ENCODE measurements around the gene MYRF.

The MYRF gene

DNA sequence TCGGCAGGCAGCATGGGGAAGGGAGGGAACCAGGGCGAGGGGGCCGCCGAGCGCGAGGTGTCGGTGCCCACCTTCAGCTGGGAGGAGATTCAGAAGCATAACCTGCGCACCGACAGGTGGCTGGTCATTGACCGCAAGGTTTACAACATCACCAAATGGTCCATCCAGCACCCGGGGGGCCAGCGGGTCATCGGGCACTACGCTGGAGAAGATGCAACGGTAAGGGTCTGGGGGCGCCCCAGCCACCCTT is 75.9 kb downstream of the MYRF start:
- no peak for FAIRE-seq

DNA sequence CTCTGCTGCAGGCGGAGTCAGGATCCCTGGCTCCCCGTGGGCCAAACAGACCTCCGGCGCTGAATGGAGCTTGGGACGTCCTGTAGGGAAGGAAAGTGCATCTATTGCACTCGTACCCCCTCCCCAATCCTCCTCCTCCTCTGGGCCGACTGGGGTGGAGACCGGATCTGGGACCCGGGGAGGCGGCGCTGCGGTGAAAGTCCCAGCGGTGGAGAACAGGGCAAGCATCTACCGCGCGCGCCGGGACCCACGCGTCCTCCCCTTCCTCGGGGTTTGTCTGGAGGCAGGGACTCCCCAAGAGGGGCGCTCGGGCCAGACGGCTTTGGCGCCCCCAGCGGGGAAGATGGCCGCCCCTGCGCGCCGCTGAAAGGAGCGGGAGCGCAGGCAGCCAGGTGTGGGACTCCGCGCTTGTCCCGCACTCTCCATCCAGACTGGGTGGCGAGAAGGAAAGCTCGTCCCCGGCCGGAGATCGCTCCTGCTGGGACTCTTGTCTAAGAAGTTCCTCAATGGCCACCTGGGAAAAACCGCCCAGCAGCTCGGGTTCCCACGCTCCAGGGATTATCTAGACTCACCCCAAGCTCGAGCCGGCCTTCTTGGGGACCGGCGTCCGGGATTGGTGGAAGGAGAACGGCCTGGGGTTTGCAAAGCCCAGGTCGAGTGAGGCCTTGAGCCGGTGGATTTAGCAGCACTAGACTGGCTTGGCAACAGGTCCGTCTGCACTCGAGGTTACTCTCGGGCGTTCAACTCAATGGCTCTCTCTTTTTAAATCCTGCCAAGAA is 76.4 kb downstream of the MYRF start:
- no peak for FAIRE-seq

DNA sequence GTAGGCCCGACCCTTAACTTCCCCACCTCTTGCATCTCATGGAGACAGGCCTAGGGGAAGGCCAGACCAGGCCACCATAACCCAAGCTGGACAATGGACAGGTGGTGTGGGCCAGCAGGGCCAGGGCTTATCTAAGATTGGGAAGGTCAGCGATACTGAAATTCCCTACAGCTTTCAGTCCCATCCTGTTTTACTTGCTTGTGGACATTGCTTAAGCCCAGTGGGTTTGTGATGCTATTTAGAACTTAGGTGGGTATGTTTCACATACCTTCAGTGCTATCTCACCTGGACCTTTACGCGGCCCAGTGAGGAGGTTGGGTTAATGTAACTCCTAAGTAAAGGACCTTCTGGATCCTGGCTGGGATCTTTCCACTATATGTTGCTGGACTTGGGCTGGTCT is 77.4 kb downstream of the MYRF start:
- FAIRE-seq = no peak

DNA sequence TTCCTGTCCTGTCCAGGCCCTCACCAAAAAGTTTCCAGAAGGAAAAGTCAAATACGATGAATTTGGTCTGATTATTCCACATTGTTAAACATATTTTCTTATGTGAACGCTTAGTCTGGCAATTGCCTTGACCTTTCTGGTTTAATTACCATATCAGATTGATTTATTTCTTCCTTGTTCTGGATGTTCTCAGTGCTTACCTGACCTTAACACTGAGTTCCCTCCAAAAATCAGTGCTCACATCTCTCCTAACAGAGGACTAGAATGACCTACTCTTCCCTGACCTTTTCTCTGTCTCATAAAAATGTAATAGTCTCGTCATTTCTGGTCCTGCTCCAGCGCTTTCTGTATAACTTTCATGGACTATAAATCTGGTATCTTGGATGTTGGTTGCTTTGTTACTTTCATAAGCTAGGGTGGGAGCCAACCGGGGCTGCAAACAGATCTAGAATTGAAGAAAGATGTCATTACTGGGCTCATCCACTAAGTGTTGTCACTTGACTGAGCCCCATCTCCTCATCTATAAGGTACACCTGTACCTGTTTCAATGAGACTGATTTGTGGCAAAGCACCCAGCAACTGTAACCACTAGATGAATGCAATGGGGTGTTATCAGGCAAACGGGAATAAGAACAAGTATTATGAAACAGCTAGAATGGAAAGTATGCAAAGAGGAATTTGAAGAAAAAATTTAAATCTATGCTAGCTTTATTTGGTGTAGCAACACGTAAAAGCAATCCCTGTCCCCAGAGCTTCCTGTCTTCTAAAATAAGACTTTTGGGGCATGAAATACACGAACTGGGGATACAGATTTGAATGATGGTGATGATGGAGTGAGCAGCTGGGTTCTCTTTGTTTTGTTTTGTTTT is 78.0 kb downstream of the MYRF start:
- FAIRE-seq = no peak

DNA sequence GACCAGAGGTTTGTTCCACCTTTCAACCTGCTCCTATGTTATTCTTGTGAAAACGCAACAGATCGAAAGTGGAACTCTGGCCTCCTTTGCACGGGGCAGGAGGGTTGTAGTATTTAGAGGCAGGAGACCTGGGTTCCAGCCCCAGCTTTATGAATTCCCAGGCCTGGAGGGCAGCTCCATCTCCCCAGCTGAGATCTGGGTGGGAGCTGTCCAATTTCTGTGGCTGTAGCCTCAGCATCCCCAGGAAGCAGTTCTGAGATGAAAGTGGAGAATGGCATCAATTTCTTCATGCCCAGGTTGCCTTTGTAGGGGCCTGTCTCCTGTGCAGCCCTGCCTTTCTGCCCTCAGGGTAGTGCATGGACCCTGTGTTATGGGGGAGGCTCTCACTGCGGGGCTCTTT is 79.8 kb downstream of the MYRF start:
- FAIRE-seq = no peak

DNA sequence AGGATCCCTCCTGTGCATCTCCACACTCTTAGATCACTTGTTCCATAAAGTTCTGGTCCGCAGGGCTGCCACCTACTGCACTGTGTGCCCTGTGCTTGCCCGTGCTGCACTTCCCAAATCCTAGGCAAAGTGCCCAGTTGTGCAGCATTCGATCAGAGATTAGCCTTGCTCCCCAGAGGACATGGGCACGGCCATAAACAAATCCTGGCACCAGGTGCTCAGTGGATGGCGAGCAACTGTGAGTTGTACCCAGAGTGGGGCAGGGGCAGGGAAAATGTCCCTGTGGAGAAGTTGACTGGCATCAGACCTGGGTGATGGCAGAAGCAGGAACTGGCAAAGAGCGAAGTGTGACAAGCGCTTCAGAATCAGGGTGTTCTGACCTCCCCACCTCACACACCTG is 80.3 kb downstream of the MYRF start:
- no peak for FAIRE-seq

DNA sequence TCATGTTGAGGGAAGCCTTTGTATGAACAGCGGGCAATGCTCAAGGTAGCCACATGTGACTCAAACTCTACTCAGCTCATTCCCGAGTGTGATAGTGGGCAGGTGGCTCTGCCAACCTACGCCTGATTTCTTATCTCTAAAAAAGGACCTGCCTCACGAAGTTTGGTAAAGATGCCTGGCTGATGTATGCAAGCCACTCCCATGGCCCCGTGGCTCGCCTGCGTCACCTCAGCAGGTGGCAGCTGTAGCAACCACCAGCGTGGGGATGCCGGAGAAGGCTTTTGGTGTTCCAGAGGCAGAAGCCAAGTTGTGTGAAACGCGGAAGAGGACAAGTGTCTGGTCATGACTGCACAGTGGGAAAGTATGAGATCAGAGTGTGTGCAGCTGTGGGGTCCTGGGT is 81.0 kb downstream of the MYRF start:
- FAIRE-seq = no peak

DNA sequence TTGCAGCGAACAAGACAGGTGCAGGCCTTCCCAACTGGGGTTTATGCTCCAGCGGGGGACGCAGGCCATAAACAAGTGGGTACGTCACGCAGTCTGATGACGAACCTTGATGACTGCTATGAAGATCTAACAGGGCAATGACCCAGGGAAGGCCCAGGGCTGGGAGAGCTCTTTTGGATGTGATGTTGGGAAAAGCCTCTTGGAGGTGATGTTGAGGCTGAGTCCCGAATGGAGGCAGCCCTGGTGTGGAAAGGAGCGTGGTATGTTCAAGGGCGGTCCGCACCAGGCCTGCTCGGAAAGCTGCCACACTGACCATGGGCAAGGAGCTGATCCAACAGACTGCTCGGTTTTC is 81.5 kb downstream of the MYRF start:
- FAIRE-seq = no peak

DNA sequence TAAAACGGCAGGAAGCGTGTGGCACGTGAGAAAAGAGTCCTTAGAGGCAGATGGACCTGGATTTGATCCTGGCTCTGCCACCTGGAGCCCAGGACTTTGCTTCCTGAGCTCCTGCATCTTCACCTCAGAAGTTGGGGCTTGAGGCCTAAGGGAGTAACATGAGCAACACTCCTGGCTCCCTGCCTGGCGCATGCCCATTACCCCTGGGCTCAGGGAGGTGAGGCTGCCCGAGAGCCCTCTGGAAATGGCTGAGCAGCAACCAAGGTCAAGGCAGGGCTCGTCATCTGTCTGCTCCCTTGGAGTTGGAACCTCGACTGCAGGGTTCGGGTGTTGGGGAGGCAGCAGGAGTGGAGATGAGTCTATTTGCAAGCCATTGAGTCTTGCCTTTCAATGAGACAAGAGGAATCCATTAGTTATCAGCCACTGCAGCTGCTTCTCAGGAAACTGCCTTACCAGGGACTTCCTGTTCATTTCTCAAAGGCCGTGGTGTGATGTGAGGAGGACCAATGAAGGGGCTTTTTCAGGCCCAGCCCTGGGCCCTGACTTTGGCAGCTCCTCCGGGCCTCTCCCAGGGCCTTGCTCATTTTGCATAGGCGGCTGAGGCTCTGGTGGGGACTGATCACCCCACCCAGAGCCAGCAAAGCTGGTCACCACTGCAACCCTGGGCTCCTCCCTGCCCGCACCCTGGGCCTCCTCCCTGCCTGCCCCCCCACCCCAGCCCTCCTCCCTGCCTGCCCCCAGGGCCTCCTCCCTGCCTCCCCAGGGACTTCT is 82.0 kb downstream of the MYRF start:
- no peak for FAIRE-seq

DNA sequence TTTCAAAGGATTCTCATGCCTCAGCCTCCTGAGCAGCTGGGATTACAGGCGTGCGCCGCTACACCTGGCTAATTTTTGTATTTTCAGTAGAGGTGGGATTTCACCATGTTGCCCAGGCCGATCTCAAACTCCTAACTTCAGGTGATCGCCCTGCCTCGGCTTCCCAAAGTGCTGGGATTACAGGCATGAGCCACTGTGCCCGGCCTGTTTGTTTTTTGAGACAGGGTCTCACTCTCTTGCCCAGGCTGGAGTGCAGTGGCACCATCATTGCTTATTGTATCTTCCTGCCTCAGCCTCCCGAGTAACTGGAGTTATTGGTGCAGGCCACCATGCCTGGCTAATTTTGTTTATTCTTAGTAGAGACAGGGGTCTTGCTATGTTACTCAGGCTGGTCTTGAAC is 83.8 kb downstream of the MYRF start:
- FAIRE-seq = no peak

DNA sequence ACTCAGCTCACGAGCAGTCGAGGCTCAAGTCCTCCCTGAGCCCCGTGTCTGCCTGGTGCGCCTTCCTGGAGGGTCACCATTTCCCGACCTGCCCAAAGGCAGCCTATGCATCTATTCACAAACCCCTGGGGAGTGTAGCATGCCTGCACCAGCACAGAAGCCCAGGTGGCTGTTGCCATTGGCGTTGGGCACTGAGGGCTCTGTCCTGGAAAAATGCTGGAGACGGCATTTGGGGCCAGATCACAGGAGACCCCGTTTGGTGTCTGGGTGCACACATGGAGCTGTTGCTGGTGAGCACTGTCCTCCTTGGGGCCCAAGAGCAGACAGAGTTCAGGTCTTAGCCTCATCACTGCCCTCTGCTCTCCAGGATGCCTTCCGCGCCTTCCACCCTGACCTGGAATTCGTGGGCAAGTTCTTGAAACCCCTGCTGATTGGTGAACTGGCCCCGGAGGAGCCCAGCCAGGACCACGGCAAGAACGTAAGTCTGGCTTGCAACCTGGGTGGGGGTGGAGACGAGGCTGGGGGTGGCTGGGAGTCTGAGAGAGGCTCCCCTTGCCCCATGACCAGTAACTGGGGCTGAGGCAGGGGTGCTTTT is 85.1 kb downstream of the MYRF start:
- FAIRE-seq = no peak
